Measurements from ENCODE around the gene MFN2.
"Not testable (repeated sequence)": the region's sequence is repeated elsewhere in the genome, so short reads cannot be mapped to it uniquely, and the experiment has no call there.

DNA sequence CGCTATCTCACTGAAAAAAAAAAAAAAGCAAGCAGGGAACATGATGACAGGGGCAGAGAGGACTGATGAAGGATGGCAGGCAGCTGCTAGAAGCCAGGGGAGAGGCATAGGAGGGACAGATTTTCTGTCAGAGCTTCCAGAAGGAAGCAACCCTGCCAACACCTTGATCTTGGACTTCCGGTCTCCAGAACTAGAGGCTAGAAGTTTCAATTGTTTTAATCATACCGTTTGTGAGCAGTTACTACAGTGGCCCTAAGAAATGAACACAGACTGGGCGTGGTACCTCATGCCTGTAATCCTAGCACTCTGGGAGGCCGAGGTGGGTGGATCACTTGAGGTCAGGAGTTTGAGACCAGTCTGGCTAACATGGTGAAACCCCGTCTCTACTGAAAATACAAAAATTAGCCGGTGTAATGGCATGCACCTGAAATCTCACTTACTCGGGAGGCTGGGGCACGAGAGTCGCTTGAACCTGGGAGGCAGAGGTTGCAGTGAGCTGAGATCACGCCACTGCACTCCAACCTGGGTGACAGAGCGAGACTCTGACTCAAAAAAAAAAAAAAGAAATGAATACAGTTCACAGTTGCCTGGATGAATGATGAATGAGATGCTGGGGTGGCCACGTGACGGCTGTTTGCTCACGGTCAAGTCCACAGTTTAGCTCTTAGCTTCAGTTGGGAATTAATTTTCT, 64.1 kb downstream of the MFN2 start:
- TF ChIP-seq POLR2A (IDR thresholded peaks at IDR 0.05), result not testable (repeated sequence)
- TF ChIP-seq, protein P1, sequence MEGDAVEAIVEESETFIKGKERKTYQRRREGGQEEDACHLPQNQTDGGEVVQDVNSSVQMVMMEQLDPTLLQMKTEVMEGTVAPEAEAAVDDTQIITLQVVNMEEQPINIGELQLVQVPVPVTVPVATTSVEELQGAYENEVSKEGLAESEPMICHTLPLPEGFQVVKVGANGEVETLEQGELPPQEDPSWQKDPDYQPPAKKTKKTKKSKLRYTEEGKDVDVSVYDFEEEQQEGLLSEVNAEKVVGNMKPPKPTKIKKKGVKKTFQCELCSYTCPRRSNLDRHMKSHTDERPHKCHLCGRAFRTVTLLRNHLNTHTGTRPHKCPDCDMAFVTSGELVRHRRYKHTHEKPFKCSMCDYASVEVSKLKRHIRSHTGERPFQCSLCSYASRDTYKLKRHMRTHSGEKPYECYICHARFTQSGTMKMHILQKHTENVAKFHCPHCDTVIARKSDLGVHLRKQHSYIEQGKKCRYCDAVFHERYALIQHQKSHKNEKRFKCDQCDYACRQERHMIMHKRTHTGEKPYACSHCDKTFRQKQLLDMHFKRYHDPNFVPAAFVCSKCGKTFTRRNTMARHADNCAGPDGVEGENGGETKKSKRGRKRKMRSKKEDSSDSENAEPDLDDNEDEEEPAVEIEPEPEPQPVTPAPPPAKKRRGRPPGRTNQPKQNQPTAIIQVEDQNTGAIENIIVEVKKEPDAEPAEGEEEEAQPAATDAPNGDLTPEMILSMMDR (IDR thresholded peaks at IDR 0.05), result not testable (repeated sequence)
